HG03108 (cell line): Measurements from ENCODE around the gene EXOC7.

Source experiments
- ATAC-seq: cut with Tn5 transposase; IDR thresholded peaks from one replicate; pipeline ENCODE4 v1.9.1; 2021; ENCODE audit warnings: moderate library complexity; ENCODE audit not compliant: unreplicated experiment

Gene EXOC7

GRCh38 chr17:76138896-76139752 is 35.5 kb upstream of the EXOC7 start:
- no peak for ATAC-seq

- ATAC-seq: no peak
Measured at GRCh38 chr17:76138234-76138895, 34.8 kb upstream of the EXOC7 start.

GRCh38 chr17:76137351-76138233 is 34.0 kb upstream of the EXOC7 start:
- no peak for ATAC-seq

- no peak for ATAC-seq
Measured at GRCh38 chr17:76137001-76137350, 33.4 kb upstream of the EXOC7 start.

GRCh38 chr17:76136276-76137000 is 32.9 kb upstream of the EXOC7 start:
- ATAC-seq: no peak

- ATAC-seq: no peak
Measured at GRCh38 chr17:76135810-76136188, 32.2 kb upstream of the EXOC7 start.

- ATAC-seq: no peak
Measured at GRCh38 chr17:76134911-76135809, 31.6 kb upstream of the EXOC7 start.

GRCh38 chr17:76132574-76133338 is 29.2 kb upstream of the EXOC7 start:
- ATAC-seq: no peak

- no peak for ATAC-seq
Measured at GRCh38 chr17:76131692-76132573, 28.3 kb upstream of the EXOC7 start.

GRCh38 chr17:76131051-76131691 is 27.6 kb upstream of the EXOC7 start:
- no peak for ATAC-seq

GRCh38 chr17:76130473-76130872 is 26.9 kb upstream of the EXOC7 start:
- ATAC-seq: no peak

GRCh38 chr17:76125922-76126321 is 22.3 kb upstream of the EXOC7 start:
- no peak for ATAC-seq

GRCh38 chr17:76125391-76125675 is 21.7 kb upstream of the EXOC7 start:
- no peak for ATAC-seq

- ATAC-seq: no peak
Measured at GRCh38 chr17:76124582-76125390, 21.2 kb upstream of the EXOC7 start.

GRCh38 chr17:76123749-76124581 is 20.4 kb upstream of the EXOC7 start:
- ATAC-seq: no peak

GRCh38 chr17:76123191-76123499 is 19.6 kb upstream of the EXOC7 start:
- ATAC-seq: no peak
